Measurements from ENCODE around the gene OSBPL10.

Gene OSBPL10

DNA sequence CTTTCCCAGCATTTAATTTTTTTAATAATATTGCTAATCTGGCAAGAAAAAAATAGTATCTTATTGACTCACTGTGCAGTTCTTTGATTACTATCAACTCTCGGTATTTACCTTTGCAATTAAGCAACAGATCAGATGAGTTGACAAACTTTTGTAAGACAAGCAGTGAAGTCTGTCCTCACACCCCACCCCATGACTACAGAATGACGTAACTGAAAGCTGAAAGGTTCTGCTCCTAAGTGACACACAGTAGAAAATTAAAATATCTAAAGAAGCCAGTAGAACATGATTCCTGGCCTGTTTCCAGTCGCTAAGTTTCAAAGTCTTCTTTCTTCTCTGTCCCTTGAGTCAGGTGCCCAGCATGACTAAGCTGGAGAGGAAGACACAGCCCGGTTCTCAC is 312.8 kb downstream of the OSBPL10 start:
- peaks cover 17% of the 10 kb centered on the region for H3K36me3 ChIP-seq (replicated peaks; ENCODE audit: low read depth, low read length)
- no peak overlapping the region for H2AFZ ChIP-seq (ENCODE audit: low read depth, low read length)
- H4K20me1 ChIP-seq (ENCODE audit: insufficient read depth, low read length) = no peaks in the 10 kb centered on the region
- no peak overlapping the region for H3K4me3 ChIP-seq (ENCODE audit: low read length)
- H3K27ac ChIP-seq (ENCODE audit: low read length) = no peak overlapping the region
- H3K4me2 ChIP-seq (ENCODE audit: low read length) = no peak overlapping the region
- H3K9me3 ChIP-seq (ENCODE audit: insufficient read depth, low read length) = no peaks in the 10 kb centered on the region
- H3K27me3 ChIP-seq (ENCODE audit: low read depth, low read length) = no peaks in the 10 kb centered on the region
- no peak for TF ChIP-seq CTCF (IDR thresholded peaks at IDR 0.05; ENCODE audit: low read depth, low read length)
- no peak for TF ChIP-seq EZH2phosphoT487 (IDR thresholded peaks at IDR 0.05; ENCODE audit: low read depth)
- H3K4me1 ChIP-seq (ENCODE audit: low read length) = no peaks in the 10 kb centered on the region
- no peaks in the 10 kb centered on the region for H3K79me2 ChIP-seq (ENCODE audit: low read length)
- H3K9ac ChIP-seq (ENCODE audit: low read length) = no peak overlapping the region

DNA sequence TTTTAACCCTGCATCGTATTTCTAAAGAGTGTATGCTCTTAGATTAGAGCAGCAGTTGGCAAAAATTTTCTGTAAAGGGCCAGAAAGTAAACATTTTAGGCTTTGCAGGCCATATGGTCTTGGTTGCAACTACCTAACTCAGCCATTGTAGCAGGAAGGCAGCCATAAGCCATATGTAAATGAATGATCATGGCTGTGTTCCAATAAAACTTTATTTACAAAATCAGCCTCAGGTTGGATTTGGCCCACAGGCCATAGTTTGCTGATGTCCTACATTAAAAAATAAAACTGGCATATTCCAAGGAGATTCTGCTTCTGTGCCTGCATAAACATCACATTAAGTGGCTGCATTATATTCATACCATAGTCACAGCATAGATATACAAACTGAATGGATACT is 313.5 kb downstream of the OSBPL10 start:
- peaks cover 17% of the 10 kb centered on the region for H3K36me3 ChIP-seq (replicated peaks; ENCODE audit: low read depth, low read length)
- H4K20me1 ChIP-seq (ENCODE audit: insufficient read depth, low read length) = no peaks in the 10 kb centered on the region
- H3K4me3 ChIP-seq (ENCODE audit: low read length) = no peak overlapping the region
- H3K4me1 ChIP-seq (ENCODE audit: low read length) = no peaks in the 10 kb centered on the region
- no peaks in the 10 kb centered on the region for H3K79me2 ChIP-seq (ENCODE audit: low read length)
- H3K27ac ChIP-seq (ENCODE audit: low read length) = no peak overlapping the region
- no peak for TF ChIP-seq EZH2phosphoT487 (IDR thresholded peaks at IDR 0.05; ENCODE audit: low read depth)
- no peak for TF ChIP-seq CTCF (IDR thresholded peaks at IDR 0.05; ENCODE audit: low read depth, low read length)
- no peaks in the 10 kb centered on the region for H3K27me3 ChIP-seq (ENCODE audit: low read depth, low read length)
- no peak overlapping the region for H3K9ac ChIP-seq (ENCODE audit: low read length)
- H3K9me3 ChIP-seq (ENCODE audit: insufficient read depth, low read length) = no peaks in the 10 kb centered on the region
- H3K4me2 ChIP-seq (ENCODE audit: low read length) = no peak overlapping the region
- H2AFZ ChIP-seq (ENCODE audit: low read depth, low read length) = no peak overlapping the region

DNA sequence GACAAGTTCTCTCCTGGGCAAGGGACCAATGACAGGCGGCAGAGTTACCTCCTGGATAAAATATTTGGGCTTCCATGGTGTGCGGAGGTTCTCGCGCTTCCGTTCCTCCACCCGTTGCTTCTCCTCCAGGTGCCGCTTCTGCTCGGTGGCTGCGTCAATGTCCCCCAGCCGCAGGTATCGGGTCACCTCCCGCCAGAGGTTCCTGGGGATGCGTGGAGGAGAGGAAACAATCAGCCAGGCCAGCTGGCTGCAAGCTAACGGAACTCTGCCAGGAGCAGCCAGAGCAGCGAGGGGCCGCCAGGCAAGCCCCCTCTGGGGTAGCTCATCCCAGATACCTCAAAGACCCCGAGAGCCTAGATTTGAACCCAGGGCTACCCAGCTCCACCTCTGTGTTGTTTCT is 317.0 kb downstream of the OSBPL10 start:
- H3K36me3 ChIP-seq (replicated peaks; ENCODE audit: low read depth, low read length) = peaks cover 20% of the 10 kb centered on the region
- no peaks in the 10 kb centered on the region for H3K9me3 ChIP-seq (ENCODE audit: insufficient read depth, low read length)
- no peak for TF ChIP-seq CTCF (IDR thresholded peaks at IDR 0.05; ENCODE audit: low read depth, low read length)
- TF ChIP-seq EZH2phosphoT487 (IDR thresholded peaks at IDR 0.05; ENCODE audit: low read depth) = no peak
- H3K4me3 ChIP-seq (ENCODE audit: low read length) = no peak overlapping the region
- H2AFZ ChIP-seq (ENCODE audit: low read depth, low read length) = no peak overlapping the region
- H3K9ac ChIP-seq (ENCODE audit: low read length) = no peak overlapping the region
- H3K27ac ChIP-seq (ENCODE audit: low read length) = no peak overlapping the region
- no peak overlapping the region for H3K4me2 ChIP-seq (ENCODE audit: low read length)
- no peaks in the 10 kb centered on the region for H3K79me2 ChIP-seq (ENCODE audit: low read length)
- no peaks in the 10 kb centered on the region for H3K27me3 ChIP-seq (ENCODE audit: low read depth, low read length)
- H4K20me1 ChIP-seq (ENCODE audit: insufficient read depth, low read length) = no peaks in the 10 kb centered on the region
- H3K4me1 ChIP-seq (ENCODE audit: low read length) = no peaks in the 10 kb centered on the region

DNA sequence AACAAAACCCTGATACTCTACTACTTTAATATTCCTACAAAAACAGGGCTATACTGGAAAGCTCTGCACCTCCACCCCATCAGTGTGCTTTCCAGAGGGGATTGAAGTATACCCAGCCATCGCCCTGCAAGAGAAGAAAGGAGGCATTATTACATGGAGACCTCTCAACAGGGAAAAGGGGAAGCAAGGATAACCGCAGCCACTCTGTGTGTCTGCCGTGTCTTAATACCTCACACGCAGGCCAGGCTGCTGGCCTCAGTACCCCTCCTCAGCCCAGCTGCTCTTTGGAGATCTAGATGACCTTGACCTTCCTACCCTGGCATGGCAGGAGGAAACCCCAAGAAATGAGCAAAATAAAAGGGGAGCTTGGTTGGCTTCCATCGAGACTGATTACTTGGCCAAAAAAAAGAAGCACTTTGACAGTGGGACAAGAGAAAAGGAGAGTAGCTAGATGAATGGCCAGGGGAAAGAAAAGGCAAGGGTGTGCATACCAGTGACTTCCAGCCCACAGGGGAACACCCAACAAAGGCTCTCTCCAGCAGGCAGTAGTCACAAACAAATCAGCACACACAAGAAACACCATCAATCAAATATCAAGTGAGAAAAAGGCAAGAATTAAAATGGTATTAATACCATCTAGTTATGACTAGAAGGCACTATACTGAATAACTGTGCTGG is 318.9 kb downstream of the OSBPL10 start:
- no peaks in the 10 kb centered on the region for H3K27me3 ChIP-seq (ENCODE audit: low read depth, low read length)
- no peaks in the 10 kb centered on the region for H3K9me3 ChIP-seq (ENCODE audit: insufficient read depth, low read length)
- no peak overlapping the region for H2AFZ ChIP-seq (ENCODE audit: low read depth, low read length)
- no peak overlapping the region for H3K9ac ChIP-seq (ENCODE audit: low read length)
- H3K36me3 ChIP-seq (replicated peaks; ENCODE audit: low read depth, low read length) = peaks cover 14% of the 10 kb centered on the region
- H3K4me2 ChIP-seq (ENCODE audit: low read length) = no peak overlapping the region
- H3K4me3 ChIP-seq (ENCODE audit: low read length) = no peak overlapping the region
- TF ChIP-seq EZH2phosphoT487 (IDR thresholded peaks at IDR 0.05; ENCODE audit: low read depth) (no peak), CTCF (IDR thresholded peaks at IDR 0.05; ENCODE audit: low read depth, low read length) (no peak)
- no peaks in the 10 kb centered on the region for H3K4me1 ChIP-seq (ENCODE audit: low read length)
- no peak overlapping the region for H3K27ac ChIP-seq (ENCODE audit: low read length)
- no peaks in the 10 kb centered on the region for H3K79me2 ChIP-seq (ENCODE audit: low read length)
- no peaks in the 10 kb centered on the region for H4K20me1 ChIP-seq (ENCODE audit: insufficient read depth, low read length)
